GM12875 (cell line): ENCODE data around the gene GPR61.

Experiments
- H3K4me3 ChIP-seq: one replicate; pipeline ENCODE4 v1.5.1; 2011; ENCODE audit warnings: low read depth, low read length, control low read depth
- TF ChIP-seq, protein P1 (sequence below): IDR thresholded peaks from 2 replicates; pipeline ENCODE4 v1.5.1; 2011; ENCODE audit warnings: low read depth, mild to moderate bottlenecking, control low read depth, inconsistent platforms, low read length, moderate library complexity, borderline replicate concordance; ENCODE audit not compliant: insufficient read depth

GPR61 gene

DNA sequence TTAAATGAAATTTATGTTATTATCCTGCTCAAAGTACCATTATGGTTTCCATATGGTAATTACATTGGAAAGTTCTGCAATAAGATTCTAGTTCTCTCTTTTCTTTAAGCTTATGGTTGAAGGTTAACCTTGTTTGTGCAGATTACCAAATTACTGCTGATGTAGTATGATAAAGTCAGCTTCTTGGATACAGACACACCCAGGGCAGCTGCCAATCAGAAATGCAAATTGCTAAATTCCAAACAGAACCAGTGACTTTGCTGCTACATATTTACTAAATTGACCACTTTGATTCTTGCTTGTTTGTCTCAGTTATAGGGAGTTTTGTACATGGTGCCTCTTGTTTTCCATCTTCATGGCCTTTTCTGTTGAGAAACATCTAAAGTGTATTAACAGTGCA is 53.2 kb downstream of the GPR61 start:
- TF ChIP-seq, protein P1, sequence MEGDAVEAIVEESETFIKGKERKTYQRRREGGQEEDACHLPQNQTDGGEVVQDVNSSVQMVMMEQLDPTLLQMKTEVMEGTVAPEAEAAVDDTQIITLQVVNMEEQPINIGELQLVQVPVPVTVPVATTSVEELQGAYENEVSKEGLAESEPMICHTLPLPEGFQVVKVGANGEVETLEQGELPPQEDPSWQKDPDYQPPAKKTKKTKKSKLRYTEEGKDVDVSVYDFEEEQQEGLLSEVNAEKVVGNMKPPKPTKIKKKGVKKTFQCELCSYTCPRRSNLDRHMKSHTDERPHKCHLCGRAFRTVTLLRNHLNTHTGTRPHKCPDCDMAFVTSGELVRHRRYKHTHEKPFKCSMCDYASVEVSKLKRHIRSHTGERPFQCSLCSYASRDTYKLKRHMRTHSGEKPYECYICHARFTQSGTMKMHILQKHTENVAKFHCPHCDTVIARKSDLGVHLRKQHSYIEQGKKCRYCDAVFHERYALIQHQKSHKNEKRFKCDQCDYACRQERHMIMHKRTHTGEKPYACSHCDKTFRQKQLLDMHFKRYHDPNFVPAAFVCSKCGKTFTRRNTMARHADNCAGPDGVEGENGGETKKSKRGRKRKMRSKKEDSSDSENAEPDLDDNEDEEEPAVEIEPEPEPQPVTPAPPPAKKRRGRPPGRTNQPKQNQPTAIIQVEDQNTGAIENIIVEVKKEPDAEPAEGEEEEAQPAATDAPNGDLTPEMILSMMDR, result no peak
- no peak overlapping the region for H3K4me3 ChIP-seq

DNA sequence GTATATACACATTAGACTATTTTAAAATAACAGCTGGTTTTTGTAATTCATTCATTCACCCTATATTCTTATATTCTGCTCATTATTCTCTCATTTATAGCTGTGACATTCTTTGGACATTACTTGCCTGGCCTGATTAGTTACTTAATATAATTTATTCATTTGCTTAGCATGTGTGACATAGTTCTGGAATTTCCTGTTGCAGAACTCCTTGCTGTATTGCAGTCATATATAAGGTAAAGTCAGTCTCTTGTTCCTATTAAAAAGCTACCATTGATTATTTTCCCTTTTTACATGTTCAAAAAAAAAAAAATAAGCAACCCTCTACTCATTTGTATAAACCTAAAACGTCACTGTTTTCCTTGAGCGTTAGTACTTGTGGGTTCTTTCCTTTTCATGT is 55.9 kb downstream of the GPR61 start:
- TF ChIP-seq, protein P1, result no peak
- no peak overlapping the region for H3K4me3 ChIP-seq
